Stimulated activated CD8-positive, alpha-beta memory T cell treated with anti-CD3 and anti-CD28 coated beads, Interleukin-2, amount 100 ng/mL, for 1 hour (primary cell): ENCODE measurements around the gene TBC1D2B.
"Not testable (repeated sequence)": the region's sequence is repeated elsewhere in the genome, so short reads cannot be mapped to it uniquely, and the experiment has no call there.

ENCODE experiments used
- DNase-seq, 2 donors: peaks; one replicate each; pipeline ENCODE4 v3.0.0-alpha.2; 2020; ENCODE audit warnings: low read depth in 2 of 2

Gene TBC1D2B

DNA sequence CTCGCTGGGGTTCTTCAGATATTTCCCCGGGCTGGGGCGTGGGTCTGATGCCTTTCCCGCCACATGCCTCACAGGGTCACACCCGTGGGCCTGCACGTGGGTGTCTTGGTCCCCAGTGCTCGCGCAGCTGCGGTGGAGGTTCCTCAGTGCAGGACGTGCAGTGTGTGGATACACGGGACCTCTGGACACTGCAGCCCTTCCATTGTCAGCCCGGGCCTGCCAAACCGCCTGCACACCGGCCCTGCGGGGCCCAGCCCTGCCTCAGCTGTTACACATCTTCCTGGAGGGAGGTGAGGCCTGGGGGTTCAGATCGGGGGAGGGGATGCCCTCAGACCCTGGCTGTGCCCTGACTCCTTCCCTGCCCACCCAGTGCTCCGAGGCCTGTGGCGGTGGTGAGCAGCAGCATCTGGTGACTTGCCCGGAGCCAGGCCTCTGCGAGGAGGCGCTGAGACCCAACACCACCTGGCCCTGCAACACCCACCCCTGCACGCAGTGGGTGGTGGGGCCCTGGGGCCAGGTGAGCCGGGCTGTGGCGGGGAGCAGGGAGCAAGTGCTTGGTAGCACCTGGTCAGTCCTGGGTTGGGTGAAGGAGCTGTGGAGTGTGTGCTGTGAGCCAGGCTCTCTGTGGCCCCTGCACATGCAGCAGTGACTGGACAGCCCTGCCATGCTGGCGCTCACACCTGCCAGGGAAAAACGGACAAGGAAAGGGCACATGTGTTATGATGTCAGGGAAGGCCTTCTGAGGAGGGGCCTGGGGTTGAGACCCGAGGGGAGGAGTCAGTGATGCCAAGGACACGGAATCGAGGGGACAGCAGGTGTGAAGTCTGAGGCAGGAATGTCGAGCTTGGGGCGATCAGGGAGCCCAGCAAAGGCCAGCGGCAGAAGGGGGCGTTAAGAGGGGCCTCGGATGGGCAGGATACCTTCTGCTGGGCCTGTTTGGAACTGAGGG is 88.9 kb downstream of the TBC1D2B start:
- no peak for DNase-seq

DNA sequence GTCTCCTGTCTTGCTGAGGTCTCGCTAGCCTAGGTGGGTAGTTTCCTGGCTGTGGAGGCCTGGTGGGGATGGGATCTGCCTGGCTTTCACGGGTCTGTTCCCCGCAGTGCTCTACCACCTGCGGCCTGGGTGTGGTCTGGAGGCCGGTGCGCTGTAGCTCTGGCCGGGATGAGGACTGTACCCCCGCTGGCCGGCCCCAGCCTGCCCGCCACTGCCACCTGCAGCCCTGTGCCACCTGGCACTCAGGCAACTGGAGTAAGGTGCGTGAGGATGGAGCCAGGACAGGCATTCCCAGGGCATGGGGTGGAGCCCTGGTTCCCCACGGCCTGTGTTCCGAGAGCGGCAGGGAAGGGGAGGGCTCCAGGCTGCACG is 89.8 kb downstream of the TBC1D2B start:
- not testable (repeated sequence) for DNase-seq

DNA sequence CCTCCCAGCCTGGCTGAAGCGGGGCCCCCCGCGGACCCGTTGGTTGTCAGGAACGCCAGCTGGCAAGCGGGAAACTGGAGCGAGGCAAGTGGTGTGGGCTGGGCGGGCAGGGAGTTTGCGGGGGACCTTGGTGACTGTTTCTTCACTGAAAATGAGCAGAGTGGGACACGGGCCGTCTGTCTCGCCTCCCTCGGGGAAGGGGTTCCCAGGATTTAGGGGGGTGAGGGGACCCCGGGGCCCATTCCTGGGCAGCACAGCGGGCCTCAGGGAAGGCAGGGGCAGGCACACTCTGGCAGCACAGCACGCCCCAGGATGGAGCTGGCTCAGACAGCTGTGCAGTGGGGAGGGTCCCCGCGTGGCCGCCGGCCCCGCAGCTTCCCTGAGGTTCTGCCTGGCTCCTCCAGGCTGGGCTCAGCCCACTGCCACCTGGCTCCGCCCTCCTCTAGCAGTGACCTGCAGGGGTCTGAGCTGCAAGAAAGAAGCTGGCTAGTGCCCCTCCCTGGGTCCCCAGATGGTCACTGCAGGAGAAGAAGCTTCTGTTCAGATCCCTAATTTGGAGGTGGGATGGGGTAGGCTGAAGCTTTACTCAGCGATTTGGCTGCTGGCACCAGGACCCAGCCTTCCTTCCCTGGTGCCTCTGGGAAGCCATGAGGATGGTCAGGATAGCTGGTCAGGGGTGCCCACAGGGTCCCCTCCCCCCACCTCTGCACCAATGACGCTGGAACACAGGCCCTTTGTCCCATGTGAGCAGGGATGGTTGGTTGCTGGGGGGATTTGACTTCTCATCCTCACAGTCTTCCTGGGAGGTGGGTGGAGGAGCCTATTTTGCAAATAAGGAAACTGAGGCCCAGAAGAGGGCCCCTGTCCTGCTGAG is 90.4 kb downstream of the TBC1D2B start:
- DNase-seq: no peak

DNA sequence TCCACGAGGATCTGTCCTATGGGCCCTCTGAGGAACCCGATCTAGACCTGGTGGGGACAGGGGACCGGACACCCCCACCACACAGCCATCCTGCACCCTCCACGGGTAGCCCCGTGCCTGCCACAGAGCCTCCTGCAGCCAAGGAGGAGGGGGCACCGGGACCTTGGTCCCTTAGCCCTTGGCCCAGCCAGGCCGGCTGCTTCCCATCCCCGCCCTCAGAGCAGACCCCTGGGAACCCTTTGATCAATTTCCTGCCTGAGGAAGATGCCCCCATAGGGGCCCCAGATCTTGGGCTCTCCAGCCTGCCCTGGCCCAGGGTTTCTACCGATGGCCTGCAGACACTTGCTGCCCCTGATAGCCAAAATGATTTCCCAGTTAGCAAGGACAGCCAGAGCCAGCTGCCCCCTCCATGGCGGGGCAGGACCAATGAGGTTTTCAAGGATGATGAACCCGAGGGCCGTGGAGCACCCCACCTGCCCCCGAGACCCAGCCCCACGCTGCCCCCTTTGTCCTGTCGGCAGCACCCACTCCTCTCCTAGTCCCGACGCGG is 91.5 kb downstream of the TBC1D2B start:
- no peak for DNase-seq

DNA sequence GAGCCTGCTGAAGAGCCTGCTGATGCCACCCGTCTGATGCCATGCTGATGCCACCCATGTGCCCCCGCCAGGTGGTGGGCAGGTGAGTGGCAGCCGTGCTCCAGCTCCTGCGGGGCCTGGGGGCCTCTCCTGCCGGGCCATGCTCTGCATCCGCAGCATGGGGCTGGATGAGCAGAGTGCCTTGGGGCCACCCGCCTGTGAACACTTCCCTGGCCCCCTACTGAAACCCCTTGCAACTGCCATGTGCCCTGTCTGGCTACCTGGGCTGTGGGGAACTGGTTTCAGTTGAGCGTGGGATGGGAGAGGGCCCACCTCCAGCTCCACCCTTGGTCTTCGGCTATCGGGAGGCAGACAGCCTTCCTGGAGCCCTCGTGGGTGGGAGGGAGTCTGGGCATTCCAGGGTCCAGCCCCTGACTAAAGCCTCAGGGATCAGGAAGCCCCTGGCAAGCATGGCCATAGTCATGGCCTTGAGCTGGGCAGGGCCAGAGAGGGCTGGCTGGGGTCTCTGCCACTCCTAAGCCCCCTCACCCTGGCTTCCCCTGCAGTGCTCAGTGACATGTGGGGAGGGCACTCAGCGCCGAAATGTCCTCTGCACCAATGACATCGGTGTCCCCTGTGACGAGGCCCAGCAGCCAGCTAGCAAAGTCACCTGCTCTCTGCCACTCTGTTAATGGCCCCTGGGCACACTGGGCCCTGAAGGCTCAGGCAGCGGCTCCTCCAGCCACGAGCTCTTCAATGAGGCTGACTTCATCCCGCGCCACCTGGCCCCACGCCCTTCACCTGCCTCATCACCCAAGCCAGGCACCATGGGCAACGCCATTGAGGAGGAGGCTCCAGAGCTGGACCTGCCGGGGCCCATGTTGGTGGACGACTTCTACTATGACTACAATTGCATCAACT is 92.2 kb downstream of the TBC1D2B start:
- no peak for DNase-seq

DNA sequence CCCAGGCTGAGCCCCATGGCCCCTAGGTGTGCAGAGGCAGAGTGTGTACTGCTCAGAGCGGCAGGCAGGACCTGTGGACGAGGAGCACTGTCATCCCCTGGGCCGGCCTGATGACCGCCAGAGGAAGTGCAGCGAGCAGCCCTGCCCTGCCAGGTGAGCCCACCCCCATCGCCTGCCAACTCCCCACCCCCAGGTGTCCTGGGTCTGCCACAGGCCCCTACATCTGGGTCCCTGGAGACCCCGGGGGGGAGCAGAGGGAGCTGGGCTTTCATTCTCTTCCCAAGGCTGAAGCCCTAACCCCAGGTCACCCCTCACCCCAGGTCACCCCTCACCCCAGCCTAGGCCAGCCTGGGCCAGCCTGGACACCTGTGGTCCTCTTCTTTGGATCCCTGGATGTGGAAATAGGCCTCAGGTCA is 93.1 kb downstream of the TBC1D2B start:
- DNase-seq: no peak

DNA sequence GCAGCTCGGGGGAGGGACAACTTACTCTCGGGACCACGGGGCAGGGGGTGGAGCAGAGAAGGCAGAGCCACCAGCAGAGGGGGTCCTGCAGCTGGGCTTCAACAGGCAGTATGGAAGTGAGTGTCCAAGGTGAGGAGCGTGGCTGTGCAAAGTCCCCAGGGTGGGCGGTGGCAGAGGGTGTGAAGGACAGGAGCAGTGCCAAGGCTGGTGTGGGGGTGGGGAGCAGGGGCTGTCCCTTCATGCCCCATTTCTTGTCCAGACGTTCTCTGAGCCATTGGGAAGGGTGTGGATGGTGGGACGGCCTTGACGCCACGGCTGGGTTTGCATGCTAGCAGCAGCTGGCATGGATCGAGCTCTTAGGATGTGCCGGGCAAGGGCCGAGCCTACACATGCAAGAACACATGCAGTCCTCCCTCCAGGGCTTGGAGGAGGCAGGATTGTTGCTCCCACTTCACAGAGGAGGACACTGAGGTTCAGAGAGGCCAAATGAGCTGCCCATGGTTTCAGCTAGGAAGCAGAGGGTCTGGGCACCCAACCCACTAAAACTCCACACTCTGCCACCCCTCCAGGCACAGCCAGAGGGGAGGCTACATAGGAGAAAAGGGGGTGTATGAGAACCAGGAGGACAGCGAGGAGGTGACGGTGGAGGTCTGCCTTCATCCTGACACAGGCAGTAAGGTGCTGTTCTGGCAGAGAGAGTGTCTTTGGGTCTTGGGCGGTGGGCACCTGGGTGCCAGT is 93.6 kb downstream of the TBC1D2B start:
- no peak for DNase-seq

DNA sequence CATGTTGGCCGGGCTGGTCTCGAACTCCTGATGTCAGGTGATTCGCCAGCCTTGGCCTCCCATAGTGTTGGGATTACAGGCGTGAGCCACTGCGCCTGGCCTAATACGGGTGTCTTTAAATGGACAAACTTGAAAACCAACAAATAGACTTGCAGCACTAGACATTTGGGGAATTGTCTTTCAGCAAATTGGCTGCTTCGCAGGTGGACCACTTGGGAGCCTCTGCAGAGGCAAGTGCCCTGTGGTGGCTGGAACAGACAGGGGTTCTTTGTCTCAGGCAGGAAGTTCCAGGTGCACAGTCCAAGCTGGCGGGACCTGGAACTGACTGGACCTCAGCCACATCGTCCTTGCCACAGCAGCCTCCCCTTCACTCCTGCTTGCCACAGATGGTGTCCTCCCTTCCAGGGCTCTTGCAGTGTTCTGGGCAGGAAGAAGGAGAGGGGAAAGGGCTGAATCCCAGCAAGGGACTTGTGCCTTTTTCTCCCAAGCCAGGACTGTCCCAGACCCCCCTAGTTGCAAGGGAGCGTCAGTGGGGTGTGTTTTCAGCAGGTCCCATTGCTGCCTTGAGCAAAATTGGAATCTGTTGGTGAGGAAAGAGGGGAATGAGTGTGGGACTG is 94.3 kb downstream of the TBC1D2B start:
- no peak for DNase-seq

DNA sequence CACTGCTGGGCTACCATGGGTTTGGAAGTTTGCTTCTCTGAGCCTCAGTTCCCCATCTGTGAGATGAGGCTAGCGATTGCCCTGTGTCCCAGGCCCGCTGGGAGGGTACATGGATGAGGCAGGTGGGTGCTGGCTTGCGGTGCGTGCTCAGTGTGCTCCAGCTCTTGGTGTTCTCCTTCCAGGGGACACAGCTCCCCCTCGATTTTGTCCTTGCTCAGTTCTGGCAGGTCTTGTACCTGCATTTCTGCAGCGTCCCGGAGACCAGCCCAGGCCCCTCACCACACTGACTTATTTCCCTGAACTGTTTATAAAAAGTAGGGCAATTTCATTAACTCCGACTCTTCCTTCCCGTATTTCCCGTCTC is 95.4 kb downstream of the TBC1D2B start:
- DNase-seq: no peak

DNA sequence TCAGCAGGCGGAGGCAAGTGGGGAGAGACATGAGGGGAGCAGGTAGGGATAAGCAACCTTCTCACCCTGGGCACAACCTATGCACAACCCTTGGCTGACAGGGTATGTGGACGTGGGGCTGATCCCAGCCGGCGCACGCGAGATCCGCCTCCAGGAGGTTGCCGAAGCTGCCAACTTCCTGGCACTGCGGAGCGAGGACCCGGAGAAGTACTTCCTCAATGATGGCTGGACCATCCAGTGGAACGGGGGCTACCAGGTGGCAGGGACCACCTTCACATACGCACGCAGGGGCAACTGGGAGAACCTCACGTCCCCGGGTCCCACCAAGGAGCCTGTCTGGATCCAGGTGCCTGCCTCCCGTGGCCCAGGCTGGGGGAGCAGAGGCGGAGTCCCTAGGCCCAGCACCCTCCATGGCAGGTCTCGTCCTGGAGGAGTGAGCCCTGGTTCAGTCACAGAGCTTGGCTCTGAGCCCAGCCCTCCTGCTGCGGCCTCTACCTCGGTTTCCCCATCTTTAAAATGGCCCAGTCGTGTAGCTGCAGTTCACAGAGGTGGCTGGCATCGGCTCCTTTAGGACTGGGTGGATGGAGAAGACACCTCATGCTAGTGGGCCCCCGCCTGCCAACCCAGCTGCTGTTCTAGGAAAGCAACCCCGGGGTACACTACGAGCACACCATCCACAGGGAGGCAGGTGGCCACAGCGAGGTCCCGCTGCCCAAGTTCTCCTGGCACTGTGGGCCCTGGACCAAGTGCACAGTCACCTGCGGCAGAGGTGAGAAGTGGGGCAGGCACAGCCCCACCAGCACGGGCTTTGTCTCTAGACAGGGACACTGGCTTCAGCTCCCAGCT is 96.0 kb downstream of the TBC1D2B start:
- DNase-seq: no peak

DNA sequence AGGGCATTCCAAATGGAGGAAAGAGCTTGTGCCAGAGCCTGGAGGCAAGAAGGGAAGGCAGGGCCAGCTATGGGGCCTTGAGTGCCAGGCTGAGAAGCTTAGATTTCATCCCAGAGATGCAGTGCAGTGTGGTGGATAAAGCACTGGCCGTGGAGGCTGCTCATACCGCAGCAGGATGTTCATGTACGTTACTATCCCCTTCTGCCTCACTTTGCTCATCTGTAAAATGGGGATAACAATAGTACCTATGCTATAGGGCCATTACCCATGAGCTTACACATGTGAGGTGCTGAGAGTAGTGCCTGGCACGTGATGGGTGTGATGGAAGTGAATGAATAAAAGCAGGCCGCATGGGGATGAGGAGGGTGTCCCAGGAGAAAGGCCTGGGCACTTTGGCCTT is 96.8 kb downstream of the TBC1D2B start:
- not testable (repeated sequence) for DNase-seq

DNA sequence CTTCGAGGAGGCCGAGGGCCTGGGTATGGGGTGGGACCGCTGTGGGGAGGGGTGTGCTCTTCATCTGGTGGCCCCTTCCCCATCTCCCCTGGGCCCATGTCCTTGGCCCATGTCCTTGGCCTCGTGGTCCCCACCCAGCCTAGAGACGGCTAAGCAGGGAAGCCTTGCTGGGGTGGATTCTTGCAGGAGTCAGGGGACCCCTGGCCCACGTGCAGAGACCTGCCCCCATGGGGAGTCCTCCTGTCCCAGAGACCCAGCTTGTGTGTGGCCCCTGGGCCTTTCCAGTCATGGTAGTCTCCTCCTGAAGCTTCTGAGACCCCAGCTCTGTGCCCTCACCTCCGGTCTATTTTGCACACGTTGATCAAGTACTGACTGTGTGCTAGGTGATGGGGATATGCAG is 97.4 kb downstream of the TBC1D2B start:
- DNase-seq: no peak

DNA sequence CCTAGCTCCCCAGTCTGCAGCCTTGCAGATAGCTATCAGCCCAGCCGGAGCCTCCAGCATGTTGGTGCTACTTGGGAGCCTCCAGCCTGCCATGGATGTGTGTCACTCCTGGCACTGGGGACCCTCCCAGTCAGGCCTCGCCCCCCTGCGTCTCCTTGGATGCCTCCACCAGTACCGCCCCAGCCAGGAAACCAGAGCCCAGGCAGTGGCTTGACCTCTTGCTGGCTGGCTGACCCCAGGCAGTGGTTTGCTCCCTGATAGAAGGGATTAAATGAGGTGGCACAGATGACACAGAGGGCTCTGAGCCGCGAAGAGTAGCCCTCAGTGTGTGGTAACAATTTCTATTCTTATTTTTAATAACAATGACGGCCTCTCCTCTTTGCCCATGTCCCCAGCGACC is 98.4 kb downstream of the TBC1D2B start:
- not testable (repeated sequence) for DNase-seq

DNA sequence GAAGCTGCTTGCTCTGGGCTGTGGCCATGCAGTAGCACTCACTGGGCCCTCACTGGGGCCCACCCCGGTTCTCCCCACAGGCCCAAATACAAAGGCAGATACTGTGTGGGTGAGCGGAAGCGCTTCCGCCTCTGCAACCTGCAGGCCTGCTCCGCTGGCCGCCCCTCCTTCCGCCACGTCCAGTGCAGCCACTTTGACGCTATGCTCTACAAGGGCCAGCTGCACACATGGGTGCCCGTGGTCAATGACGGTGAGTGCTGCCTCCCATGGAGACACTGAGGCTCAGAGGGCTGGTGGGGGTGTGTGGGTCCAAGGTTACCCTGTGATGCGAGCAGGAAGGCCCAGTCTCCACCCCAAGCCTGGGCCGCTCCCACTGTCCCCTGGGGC is 98.8 kb downstream of the TBC1D2B start:
- not testable (repeated sequence) for DNase-seq

DNA sequence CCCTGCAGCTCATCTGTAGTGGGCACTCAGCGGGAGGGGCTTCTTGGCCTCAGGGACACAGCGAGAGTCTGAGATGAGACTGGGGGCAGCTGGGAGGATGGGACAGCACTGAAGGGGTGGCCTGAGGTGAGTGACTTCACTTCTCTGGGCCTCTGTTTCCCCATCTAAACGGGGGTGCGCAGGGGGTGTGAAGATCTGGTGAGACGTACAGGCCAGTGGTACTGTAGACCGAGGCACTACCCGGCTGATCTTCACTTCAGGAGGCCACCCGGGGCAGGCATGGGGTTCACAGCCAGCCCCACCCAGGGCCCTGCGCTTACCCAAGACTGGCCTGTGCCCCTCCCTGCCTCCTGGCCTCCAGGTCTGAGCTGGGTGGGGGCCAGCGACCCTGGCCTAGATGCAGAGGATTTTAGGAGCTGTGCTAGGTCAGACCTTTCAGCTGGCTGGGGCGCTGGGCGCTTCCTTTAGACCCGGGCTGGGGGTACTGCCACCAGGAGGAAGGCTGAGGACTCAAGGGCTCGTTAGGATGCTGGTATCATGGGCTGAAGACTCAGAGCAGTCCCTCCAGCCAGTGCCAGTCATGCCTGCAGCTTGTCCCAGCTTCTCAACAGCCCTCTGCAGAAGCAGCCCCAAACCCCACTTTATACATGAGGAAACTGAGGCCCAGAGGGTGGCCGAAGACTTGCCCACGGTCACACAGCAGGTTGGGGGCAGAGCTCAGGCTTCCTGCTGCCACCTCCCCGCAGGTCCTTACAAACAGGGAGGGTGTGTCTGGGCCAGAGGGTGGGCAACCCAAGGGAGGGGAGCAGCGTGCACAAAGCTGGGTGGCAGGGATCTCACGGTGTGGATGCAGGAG is 99.4 kb downstream of the TBC1D2B start:
- not testable (repeated sequence) for DNase-seq

DNA sequence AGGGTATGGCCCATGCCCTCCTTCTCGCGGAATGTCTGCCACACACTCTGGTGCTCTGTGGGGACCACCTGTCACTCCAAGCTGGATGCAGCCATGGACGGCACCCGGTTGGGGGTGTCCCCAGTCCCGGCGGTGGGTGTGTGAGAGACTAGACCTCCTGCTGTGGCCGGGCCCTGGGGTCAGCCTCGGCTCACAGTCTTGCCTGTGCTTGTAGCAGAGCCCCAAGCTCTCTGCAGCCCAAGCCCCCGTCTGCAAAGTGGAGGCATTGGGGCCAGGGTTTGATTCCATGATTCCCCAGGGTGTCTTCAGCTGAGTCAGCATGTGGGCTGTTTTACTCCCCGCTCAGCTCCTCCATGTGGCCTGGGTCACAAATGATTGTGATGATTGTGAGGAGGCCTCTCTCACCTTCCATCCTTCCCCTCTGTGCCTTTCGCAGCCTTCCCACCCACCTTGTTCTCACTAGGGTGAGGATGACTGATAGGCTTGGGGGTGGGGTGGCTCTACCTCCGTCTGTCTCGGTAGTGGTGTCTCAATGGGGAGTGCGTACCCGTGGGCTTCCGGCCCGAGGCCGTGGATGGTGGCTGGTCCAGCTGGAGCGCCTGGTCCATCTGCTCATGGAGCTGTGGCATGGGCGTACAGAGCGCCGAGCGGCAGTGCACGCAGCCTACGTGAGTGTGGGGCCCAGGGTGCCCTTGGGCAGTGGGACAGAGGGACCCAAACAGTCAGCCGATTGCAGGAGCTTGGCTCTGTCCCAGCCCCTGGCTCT is 100.6 kb downstream of the TBC1D2B start:
- not testable (repeated sequence) for DNase-seq

DNA sequence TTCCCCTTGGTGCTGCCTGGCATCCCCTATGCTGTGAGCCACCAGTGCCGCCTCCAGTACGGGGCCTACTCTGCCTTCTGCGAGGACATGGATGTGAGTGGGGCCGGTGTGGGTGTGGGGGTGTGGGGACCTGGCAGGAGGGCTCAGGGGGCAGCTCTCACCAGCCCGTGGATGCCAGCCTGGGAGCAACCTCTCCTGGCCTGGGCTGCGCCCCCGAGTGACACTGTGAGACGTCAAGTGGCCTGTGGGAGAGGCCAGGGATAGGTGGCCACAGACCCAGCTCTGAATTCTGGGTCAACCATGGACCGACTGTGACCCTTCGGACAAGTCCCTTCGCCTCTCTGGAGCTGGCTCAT is 101.4 kb downstream of the TBC1D2B start:
- DNase-seq: not testable (repeated sequence)
